ENCODE measurements around the gene NDST3.
"Not testable (repeated sequence)": the region's sequence is repeated elsewhere in the genome, so short reads cannot be mapped to it uniquely, and the experiment has no call there.

NDST3 gene

GRCh38 chr4:118270492-118270891, 236.2 kb downstream of the NDST3 start:
- no peak for DNase-seq (ENCODE audit: low read depth in 2 of 2)

DNA sequence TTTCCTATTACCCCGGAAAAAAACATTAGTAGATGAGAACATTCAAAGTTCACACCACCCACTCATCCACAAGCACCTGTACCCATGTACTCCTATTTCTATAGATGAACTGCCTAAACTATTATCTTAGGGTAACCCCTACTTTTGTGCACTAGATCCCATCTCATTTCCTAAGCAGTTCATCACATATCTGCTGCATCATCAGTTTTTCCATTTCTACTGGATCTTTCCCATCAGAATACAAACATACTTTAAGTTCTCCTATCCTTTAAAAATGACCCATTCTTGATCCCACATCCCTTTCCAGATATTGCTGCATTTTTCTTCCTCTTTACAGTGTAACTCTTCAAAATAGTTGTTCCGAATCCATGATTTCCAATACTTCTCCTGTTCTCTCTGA, 237.5 kb downstream of the NDST3 start:
- no peak for DNase-seq (ENCODE audit: low read depth in 2 of 2)

DNA sequence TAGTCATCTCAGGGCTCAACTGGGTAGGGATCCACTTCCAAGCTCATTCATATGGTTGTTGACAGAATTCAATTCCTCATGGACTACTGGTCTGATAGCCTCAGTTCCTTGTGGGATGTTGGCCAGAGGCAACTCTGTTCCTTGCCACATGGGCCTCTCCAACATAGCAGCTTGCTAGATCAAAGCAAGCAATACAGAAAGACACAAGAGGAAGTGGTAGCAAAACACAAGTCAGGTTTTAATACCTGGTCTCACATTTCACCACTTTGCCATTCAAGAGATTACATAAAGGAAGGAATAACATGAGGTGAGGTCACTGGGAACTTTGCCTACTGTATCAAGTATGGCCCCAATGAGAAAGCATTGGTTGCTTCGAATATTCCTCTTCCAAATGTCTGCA, 239.4 kb downstream of the NDST3 start:
- DNase-seq (ENCODE audit: low read depth in 2 of 2) = no peak

DNA sequence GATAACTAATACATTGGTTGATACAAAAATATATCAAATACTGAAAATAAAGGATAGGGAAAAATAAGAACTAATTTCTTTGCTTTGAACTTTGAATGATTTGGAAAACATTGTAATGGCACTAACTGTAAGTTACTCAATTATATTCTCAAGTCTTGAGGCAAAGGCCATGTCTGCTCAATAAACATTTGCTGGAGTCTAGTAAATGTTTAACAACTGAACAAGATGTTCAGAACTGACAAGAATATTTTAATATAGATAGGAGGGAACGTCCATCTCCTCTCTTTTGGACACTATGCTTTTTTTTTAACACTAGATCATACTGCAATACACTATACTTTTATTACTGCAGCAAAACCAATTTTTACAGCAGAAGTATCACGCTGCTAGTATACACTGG, 242.3 kb downstream of the NDST3 start:
- no peak for DNase-seq (ENCODE audit: low read depth in 2 of 2)

DNA sequence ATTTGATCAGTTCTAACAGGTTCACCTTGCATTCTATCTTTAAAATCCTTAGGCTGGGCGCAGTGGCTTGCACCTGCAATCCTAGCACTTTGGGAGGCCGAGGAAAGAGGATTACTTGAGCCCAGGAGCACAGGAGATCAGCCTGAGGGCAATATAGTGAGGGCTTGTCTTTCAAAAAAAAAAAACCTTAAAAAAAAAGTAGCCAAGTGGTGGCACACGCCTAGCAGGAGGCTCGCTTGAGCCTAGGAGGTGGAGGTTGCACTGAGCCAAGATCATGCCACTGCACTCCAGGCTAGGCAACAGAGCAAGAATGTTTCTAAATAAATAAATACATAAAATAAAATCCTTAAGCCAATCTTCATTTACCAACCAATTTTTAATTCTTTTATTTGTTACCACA, 243.0 kb downstream of the NDST3 start:
- no peak for DNase-seq (ENCODE audit: low read depth in 2 of 2)

DNA sequence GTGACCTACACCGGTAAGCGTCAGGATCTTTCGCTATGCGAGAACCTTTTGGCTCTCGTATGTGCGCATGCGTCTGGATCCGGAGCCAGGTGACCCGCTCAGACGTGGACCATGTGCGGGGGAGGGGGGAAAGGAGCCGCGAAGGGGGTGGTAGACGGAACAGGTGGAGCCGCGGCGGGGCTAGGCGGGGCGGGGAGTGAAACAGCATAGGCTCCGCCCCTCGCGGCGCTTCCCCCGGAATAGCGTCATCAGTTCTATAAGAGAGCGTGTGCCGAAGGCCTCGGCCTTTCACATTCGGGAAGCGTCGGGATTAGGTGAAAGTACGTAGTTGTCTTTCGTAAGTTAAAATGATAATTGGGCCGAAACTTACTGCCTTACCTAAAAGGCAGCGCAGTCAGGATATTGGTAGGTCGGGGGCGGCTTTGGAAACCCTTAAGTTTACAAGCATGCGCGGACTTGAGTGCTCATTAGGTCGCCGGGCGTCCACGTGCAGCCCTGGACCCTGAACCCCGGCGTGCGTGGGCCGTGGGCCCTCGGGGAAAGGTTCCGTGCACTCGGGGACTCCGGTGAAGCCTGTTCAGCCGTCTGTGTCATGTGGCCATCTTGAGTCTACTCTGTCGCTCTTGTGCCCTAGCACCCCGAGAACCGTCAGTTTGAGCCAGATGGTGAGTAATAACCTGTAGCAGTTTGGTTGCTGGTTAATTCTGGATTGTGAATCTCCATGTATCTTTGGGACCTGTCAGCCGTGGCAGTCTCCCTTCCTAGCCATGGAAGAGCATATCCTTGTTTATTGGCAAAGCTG, 244.4 kb downstream of the NDST3 start:
- DNase-seq (ENCODE audit: low read depth in 2 of 2) = peak; percentile 89 to 95

GRCh38 chr4:118279328-118279727, 245.0 kb downstream of the NDST3 start:
- no peak for DNase-seq (ENCODE audit: low read depth in 2 of 2)

DNA sequence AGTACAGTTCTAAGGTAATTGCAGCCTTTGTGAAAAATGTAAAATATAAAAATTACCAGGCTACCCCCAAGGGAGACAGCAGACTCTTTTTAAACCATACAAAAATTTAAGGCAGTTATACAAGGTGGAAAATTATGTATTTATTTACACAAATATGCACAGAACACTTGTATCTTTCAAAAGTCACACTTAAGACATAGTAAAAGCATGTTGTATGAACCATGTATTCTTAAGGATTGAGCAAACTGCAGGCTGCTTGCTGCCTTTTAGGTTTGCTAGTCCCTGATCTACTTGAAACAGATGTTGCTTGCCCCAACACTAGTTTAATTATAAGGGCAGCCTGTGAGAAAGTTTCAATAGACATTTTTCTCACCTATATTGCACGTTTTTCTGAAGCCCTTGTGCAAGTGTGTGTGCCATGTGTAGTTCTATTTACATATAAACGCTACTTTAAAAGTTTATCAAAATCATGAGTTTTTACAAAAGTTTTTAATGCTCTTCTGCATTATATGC, 245.7 kb downstream of the NDST3 start:
- DNase-seq (ENCODE audit: low read depth in 2 of 2) = no peak

DNA sequence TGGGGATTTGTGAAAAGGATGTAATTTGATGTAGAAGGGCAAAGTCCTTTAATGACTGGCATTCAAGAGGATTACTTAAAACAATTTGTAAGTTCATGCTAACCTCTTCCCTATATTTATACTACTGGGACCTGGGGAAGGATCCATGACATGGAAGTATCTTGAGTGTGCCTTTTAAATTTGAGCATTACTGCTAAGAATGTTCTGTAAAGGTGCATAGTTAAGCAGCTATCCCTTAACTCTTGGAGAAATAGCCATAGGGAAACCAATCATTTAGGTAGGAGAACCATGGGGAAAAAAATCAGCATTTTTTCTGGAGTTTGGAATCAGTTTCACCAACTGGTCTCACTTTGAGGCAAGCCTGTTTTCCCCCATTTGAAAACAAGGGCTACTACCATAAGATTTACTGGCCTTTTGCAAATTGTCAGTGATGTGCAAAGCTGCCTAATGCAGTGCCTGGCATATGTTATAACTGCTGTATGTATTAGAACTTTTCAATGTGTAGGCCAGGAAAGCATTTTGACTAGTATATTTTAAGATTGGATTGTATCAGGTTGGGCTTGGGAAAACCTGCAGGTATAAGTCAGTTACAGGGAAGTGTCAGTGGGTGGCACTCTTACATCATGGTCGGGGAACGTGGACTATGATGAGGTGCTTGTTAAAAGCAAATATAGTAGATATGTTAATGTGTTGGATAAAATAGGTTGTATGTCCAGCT, 246.4 kb downstream of the NDST3 start:
- DNase-seq (ENCODE audit: low read depth in 2 of 2) = no peak

DNA sequence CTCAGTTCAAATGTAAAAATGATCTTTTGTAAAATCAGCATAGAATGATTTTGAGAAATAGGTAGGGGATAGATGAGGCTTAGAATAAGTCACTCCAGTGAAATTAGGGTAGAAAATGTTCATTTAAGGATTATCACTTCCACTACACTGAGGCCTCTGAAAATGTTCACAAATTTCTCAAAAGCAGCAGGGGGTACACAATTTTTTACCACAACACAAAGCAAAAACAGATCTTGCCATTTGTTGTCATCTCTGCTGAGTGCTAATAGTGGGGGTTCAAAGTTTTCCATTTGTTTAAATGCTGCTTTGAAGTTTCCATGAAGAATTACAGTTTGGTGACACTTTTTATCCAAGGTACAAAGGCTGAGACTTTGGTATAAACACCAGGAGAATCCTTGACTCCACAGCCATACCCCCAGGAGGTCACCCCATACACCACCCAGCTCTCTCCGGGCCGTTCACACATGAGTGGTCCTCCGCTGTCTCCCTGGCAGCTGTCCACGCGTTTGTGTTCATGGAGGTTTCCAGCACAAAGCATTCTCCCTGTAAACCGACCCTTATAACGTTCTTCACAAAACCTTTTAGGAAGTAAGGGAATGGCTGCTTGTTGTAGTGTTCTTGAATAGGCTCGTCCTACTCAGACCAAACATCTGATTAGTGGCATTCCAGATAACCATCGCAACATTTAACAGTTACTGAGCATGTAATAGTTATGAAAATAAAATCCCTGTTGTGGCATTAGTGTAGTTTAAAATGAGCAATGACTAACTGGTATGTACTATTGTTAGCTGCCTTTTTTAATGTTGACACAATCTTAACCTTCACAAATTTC, 247.5 kb downstream of the NDST3 start:
- no peak for DNase-seq (ENCODE audit: low read depth in 2 of 2)

GRCh38 chr4:118282692-118283091, 248.4 kb downstream of the NDST3 start:
- DNase-seq (ENCODE audit: low read depth in 2 of 2) = no peak

DNA sequence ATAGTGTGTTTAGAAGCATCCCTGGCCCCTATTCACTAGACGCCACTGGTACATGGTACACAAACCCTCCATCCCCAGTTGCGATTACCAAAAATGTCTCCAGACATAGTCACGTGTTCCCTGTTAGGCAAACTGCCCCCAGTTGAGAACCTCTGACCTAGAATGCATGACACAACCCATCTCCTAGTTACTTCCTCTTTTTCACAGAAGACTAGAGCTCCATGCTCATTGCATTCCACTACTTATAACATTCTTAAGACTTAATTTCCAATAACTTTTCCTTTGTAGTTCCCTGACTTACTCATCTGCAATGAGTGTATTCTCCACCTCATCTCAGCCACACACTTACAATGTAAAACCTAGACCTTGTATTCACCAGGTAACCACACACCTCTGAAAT, 249.9 kb downstream of the NDST3 start:
- no peak for DNase-seq (ENCODE audit: low read depth in 2 of 2)

DNA sequence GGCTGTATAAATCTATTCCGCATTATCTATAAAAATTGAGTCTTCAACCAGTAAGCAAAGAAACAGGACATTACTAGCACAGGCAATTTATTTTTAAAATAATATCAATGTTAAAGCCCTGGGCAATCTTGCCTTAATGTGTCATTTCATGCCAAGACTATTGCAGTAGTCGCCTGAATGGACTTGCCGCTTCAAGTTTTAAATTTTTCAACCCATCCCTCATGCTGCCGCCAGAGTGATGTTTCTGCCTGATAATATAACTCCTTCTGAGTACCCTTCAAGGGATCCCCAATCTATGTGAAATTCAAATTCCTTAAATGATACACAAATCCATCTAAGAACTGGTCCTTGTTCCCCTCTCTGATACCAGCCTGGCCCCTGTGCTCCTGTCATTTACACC, 251.6 kb downstream of the NDST3 start:
- no peak for DNase-seq (ENCODE audit: low read depth in 2 of 2)

DNA sequence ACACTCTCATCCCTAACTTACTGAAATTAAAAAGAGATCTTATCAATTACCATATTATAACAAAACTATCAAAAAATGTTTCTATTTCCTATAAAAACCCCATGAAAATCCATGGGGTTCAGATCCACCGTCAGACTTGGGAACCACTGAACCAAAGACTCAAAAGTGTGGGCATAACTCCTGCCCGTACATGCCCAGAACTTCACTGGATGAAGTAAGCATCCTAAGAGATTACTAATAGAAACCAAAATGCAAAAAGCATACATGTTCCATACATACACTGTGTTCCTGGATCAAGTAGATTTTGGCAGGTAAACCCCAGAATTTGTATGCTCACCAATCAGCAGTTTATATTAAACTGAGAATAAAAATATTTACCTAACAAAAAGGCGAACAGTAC, 252.4 kb downstream of the NDST3 start:
- DNase-seq (ENCODE audit: low read depth in 2 of 2) = no peak

GRCh38 chr4:118287711-118288451, 253.6 kb downstream of the NDST3 start:
- DNase-seq (ENCODE audit: low read depth in 2 of 2) = no peak

GRCh38 chr4:118289794-118290193, 255.5 kb downstream of the NDST3 start:
- no peak for DNase-seq (ENCODE audit: low read depth in 2 of 2)

DNA sequence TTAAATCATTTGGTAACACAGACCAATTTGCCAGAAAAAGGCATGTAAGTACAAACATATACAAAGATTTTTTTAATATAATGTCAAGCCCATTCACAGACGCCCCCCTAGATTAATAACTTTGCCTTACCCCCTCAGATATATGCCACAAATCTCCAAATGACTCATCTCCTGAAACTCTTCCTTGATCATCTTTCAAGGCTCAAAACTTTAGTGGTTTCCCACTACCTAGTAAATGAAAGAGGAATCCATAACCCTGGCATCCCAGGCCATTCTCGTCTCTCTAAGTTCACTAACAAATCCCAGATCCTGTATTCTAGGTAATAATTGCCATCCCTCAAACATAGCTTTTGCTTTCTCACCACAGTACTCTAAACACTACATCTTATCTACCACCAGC, 256.7 kb downstream of the NDST3 start:
- no peak for DNase-seq (ENCODE audit: low read depth in 2 of 2)

- DNase-seq (ENCODE audit: low read depth in 2 of 2) = no peak
Measured at GRCh38 chr4:118296729-118297128, 262.4 kb downstream of the NDST3 start.

DNA sequence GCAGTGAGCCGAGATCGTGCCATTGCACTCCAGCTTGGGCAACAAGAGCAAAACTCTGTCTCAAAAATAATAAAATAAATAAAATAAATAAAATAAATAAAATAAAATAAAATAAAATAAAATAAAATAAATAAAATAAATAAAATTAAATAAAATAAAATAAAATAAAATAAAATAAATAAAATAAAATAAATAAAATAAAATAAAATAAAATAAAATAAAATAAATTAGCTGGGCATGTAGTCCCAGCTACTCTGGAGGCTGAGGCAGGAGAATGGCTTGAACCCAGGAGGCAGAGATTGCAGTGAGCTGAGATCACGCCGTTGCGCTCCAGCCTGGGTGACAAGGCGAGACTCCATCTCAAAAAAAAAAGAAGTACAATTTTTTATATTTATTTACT, 265.3 kb downstream of the NDST3 start:
- not testable (repeated sequence) for DNase-seq (ENCODE audit: low read depth in 2 of 2)

DNA sequence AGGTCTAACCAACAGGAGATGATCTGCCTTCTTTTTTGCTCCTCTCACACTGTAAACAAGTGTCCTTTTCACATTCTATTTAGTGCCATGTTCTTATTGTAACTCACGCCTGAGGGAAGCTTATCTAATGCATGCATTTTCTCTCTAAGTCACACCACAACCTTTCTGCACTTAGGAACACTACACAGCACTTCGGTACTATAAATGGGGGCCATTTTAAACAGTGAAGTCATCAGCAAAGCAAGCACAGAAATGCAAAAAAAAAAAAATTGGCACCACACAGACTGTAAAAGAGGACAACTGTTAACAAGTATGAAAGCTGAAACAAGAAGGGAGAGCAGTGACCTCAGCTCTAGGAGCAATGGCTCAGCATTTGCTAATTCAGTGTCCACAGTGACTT, 273.4 kb downstream of the NDST3 start:
- DNase-seq (ENCODE audit: low read depth in 2 of 2) = no peak

Data from stimulated activated CD8-positive, alpha-beta memory T cell treated with anti-CD3 and anti-CD28 coated beads, Interleukin-7, amount 100 ng/mL, for 1 hour (primary cell).